Activated B cell treated with CpG ODN at 0.5 μM for 24 hours (primary cell): ENCODE data around the gene SYNJ2. TPM values are rescaled to one million over a fixed set of nuclear protein-coding genes. Genes with fewer than 3 reads are reported as not detected.

Experiments used
- ATAC-seq: fragments of 200-7000 bp; cut with Tn5 transposase; one replicate; pipeline ENCODE4 v1.10.0; 2021; ENCODE audit warnings: low read depth, mild to moderate bottlenecking, moderate library complexity
- CTCF ChIA-PET: fragments of 350-600 bp; sonication (Branson Sonifier 250); formaldehyde crosslinking; loops from one replicate; lab custom pipeline; 2021; ENCODE audit warnings: antibody characterized with exemption; lab: Charles Lee
- POLR2A ChIA-PET: fragments of 350-600 bp; sonication (Branson Sonifier 250); formaldehyde crosslinking; loops from one replicate; lab custom pipeline; 2021; ENCODE audit warnings: antibody characterized with exemption; lab: Charles Lee
- DNase-seq: peaks from one replicate; pipeline ENCODE4 v3.0.0; 2022
- H3K27ac Mint-ChIP-seq: one replicate; pipeline ENCODE4 v1.8.0; 2020; ENCODE audit warnings: mixed read lengths
- H3K27me3 Mint-ChIP-seq: one replicate; pipeline ENCODE4 v1.8.0; 2021; ENCODE audit warnings: mixed read lengths
- H3K36me3 Mint-ChIP-seq: one replicate; pipeline ENCODE4 v1.8.0; 2021; ENCODE audit warnings: low read depth, mixed read lengths
- H3K4me1 Mint-ChIP-seq: one replicate; pipeline ENCODE4 v1.8.0; 2021; ENCODE audit warnings: mixed read lengths
- H3K4me3 Mint-ChIP-seq: one replicate; pipeline ENCODE4 v1.8.0; 2020; ENCODE audit warnings: mild to moderate bottlenecking, mixed read lengths
- H3K9me3 Mint-ChIP-seq: one replicate; pipeline ENCODE4 v1.8.0; 2020; ENCODE audit warnings: mixed read lengths
- CTCF ChIP-seq: fragments of 200-600 bp; IDR thresholded peaks from one replicate; pipeline ENCODE4 v1.8.0; 2022; ENCODE audit warnings: antibody characterized with exemption, mild to moderate bottlenecking
- intact Hi-C: fragments of 100-400 bp; cut with micrococcal nuclease; formaldehyde crosslinking; loops from one replicate; pipeline ENCODE4 v1.15.1; 2024
- total RNA-seq: library from RNA; stranded (reverse); gene quantifications from 2 replicates; pipeline ENCODE4 v1.2.3, GENCODE V29; 2022

The SYNJ2 gene
- total RNA-seq, 1 donor from 2014 or later: 25.0 TPM

- POLR2A ChIA-PET: no interaction called here
- no peaks in the 10 kb centered on the region for H3K27me3 Mint-ChIP-seq
- TF ChIP-seq CTCF: no peak
- peaks cover 10% of the 10 kb centered on the region for H3K4me1 Mint-ChIP-seq
- H3K9me3 Mint-ChIP-seq: no peaks in the 10 kb centered on the region
- peaks cover 33% of the 10 kb centered on the region for H3K36me3 Mint-ChIP-seq
- no peak overlapping the region for H3K27ac Mint-ChIP-seq
- ATAC-seq (no peak), DNase-seq (no peak)
- no peak overlapping the region for H3K4me3 Mint-ChIP-seq
- CTCF ChIA-PET: no interaction called here
- intact Hi-C loops: no loop called here
These were observed 62.2 kb downstream of the SYNJ2 start for GRCh38 chr6:158043586-158044524.

- no peak overlapping the region for H3K27ac Mint-ChIP-seq
- no peak for ATAC-seq
- H3K4me1 Mint-ChIP-seq: peaks cover 10% of the 10 kb centered on the region
- ChIA-PET CTCF (interaction anchor here (1.2 kb wide), 1 partner anchor 18 kb away, joined by 4 read pairs; no protein-coding TSS in a partner anchor), POLR2A (no interaction called here)
- no peak for DNase-seq
- TF ChIP-seq CTCF: no peak
- no peaks in the 10 kb centered on the region for H3K9me3 Mint-ChIP-seq
- no peak overlapping the region for H3K4me3 Mint-ChIP-seq
- peaks cover 33% of the 10 kb centered on the region for H3K36me3 Mint-ChIP-seq
- H3K27me3 Mint-ChIP-seq: no peaks in the 10 kb centered on the region
- intact Hi-C loops: no loop called here
These were observed 62.8 kb downstream of the SYNJ2 start for GRCh38 chr6:158044525-158044888.

GRCh38 chr6:158046201-158047126 lies 64.8 kb downstream of the SYNJ2 start:
- peaks cover 33% of the 10 kb centered on the region for H3K36me3 Mint-ChIP-seq
- TF ChIP-seq CTCF: no peak
- DNase-seq (no peak), ATAC-seq (no peak)
- POLR2A ChIA-PET: no interaction called here
- H3K4me1 Mint-ChIP-seq: no peaks in the 10 kb centered on the region
- H3K9me3 Mint-ChIP-seq: no peaks in the 10 kb centered on the region
- intact Hi-C loops: no loop called here
- H3K27me3 Mint-ChIP-seq: no peaks in the 10 kb centered on the region
- CTCF ChIA-PET: no interaction called here
- no peak overlapping the region for H3K27ac Mint-ChIP-seq
- no peak overlapping the region for H3K4me3 Mint-ChIP-seq

GRCh38 chr6:158047127-158047518 lies 65.5 kb downstream of the SYNJ2 start:
- TF ChIP-seq CTCF: no peak
- H3K27ac Mint-ChIP-seq: no peak overlapping the region
- intact Hi-C loops: no loop called here
- H3K36me3 Mint-ChIP-seq: peaks cover 34% of the 10 kb centered on the region
- no peaks in the 10 kb centered on the region for H3K9me3 Mint-ChIP-seq
- no peak overlapping the region for H3K4me3 Mint-ChIP-seq
- DNase-seq (no peak), ATAC-seq (no peak)
- no peaks in the 10 kb centered on the region for H3K4me1 Mint-ChIP-seq
- no peaks in the 10 kb centered on the region for H3K27me3 Mint-ChIP-seq
- ChIA-PET CTCF (no interaction called here), POLR2A (no interaction called here)
